Measurements from ENCODE around the gene CACNA1C.

The CACNA1C gene

GRCh38 chr12:2395354-2395977 is 342.7 kb downstream of the CACNA1C start:
- no peak overlapping the region for H3K4me3 ChIP-seq (ENCODE audit: low read length)
- peak; percentile 42 for TF ChIP-seq CTCF (IDR thresholded peaks at IDR 0.05; ENCODE audit: insufficient read depth, low read depth, low read length, missing control alignments)
- no peak for DNase-seq (ENCODE audit: low read depth)

GRCh38 chr12:2396448-2396871 is 343.7 kb downstream of the CACNA1C start:
- no peak for TF ChIP-seq CTCF (IDR thresholded peaks at IDR 0.05; ENCODE audit: insufficient read depth, low read depth, low read length, missing control alignments)
- no peak for DNase-seq (ENCODE audit: low read depth)
- H3K4me3 ChIP-seq (ENCODE audit: low read length): no peak overlapping the region

GRCh38 chr12:2397356-2398045 is 344.7 kb downstream of the CACNA1C start:
- no peak for DNase-seq (ENCODE audit: low read depth)

DNA sequence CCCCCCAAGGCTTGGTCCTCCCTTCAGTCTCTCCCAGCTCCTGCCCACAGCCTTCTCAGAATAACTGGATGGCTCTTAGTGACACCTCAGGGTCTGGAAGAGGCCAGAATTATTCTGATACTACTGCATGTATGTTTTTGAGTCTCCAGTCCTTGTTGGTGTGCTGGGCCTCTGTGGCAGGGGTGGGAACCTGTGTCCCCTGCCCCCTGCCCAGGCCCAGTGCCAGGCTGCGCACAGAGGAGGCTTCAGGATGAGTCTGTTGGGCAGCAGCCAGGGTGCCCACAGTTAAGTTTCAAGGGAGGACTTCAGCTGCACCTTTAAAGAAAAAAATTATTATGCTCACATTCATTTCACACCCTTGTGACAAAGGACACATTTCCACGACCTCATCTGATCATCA is 348.3 kb downstream of the CACNA1C start:
- no peak overlapping the region for H3K4me3 ChIP-seq (ENCODE audit: low read length)
- TF ChIP-seq CTCF (IDR thresholded peaks at IDR 0.05; ENCODE audit: insufficient read depth, low read depth, low read length, missing control alignments): no peak
- no peak for DNase-seq (ENCODE audit: low read depth)

More at GRCh38 chr12:2397356-2398045, 344.7 kb downstream of the CACNA1C start:
- no peak for TF ChIP-seq CTCF (IDR thresholded peaks at IDR 0.05; ENCODE audit: insufficient read depth, low read depth, low read length, missing control alignments)
- no peak overlapping the region for H3K4me3 ChIP-seq (ENCODE audit: low read length)

DNA sequence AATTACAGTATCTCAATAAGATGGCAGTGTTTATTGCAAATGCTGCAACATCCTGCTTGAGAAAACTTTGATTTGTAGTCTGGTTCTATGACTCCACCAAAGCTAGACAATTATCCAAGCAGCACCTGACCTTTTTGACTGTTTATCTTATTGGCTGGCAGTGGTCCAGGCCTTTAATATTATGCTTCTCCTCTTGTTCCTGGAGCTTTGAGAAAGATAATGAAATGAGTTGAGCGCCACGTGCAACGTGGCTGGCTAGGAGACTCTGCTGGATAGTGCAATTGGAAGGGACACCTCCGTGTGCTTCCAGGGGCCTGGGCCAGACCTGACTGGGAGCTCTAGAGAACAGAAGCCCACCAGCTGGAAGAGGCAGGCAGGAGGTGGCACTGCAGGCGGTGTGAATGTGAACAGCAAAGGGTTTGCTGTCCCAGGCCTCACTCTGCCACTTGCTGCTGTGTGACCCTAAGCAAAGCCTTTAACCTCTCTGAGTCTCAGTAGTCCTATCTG is 349.3 kb downstream of the CACNA1C start:
- no peak for TF ChIP-seq CTCF (IDR thresholded peaks at IDR 0.05; ENCODE audit: insufficient read depth, low read depth, low read length, missing control alignments)
- DNase-seq (ENCODE audit: low read depth): no peak
- no peak overlapping the region for H3K4me3 ChIP-seq (ENCODE audit: low read length)

GRCh38 chr12:2403221-2403976 is 350.6 kb downstream of the CACNA1C start:
- no peak for TF ChIP-seq CTCF (IDR thresholded peaks at IDR 0.05; ENCODE audit: insufficient read depth, low read depth, low read length, missing control alignments)
- no peak overlapping the region for H3K4me3 ChIP-seq (ENCODE audit: low read length)
- DNase-seq (ENCODE audit: low read depth): no peak

All from epithelial cell of esophagus (primary cell).